HEK293 (cell line): Measurements from ENCODE around the gene CR1.
"Not testable (repeated sequence)": the region's sequence is repeated elsewhere in the genome, so short reads cannot be mapped to it uniquely, and the experiment has no call there.

Experiments
- CTCF ChIA-PET: fragments of 350-600 bp; formaldehyde crosslinking; extraction: SDS; loops from one replicate; lab custom pipeline; 2021; ENCODE audit warnings: antibody characterized with exemption; lab: Yijun Ruan, JAX
- POLR2A ChIA-PET: fragments of 300-600 bp; formaldehyde crosslinking; extraction: SDS; loops from one replicate; lab custom pipeline; 2020; ENCODE audit warnings: antibody characterized with exemption, inconsistent platforms; lab: Yijun Ruan, JAX
- H3K27ac ChIP-seq: fragments of 200-500 bp; sonication (Bioruptor generic); 2 replicates; pipeline ENCODE4 v1.5.1; 2014; ENCODE audit warnings: low read depth, low read length, control low read depth, inconsistent platforms; ENCODE audit errors: extremely low read depth
- H3K36me3 ChIP-seq, 2 experiments: fragments of 200-500 bp in 1 of 2; sonication (Bioruptor generic) in 1 of 2; 1 replicate in 1 of 2; 2 replicates in 1 of 2; pipeline ENCODE4 v1.5.1; 2014 to 2017; ENCODE audit warnings: inconsistent platforms in 2 of 2, low read length in 2 of 2; ENCODE audit not compliant: control insufficient read depth in 2 of 2, insufficient read depth in 1 of 2
- H3K4me1 ChIP-seq: fragments of 200-500 bp; sonication (Bioruptor generic); 2 replicates; pipeline ENCODE4 v1.5.1; 2014; ENCODE audit warnings: mild to moderate bottlenecking, low read length, inconsistent platforms; ENCODE audit not compliant: control insufficient read depth, insufficient read depth
- H3K4me3 ChIP-seq: 2 replicates; pipeline ENCODE4 v1.5.1; 2011; ENCODE audit warnings: low read depth, mild to moderate bottlenecking, control low read depth, low read length, moderate library complexity
- H3K9me3 ChIP-seq: fragments of 200-500 bp; sonication (Bioruptor generic); 2 replicates; pipeline ENCODE4 v1.5.1; 2014; ENCODE audit warnings: low read depth, low read length, inconsistent platforms; ENCODE audit not compliant: control insufficient read depth, insufficient read depth
- BCL11B ChIP-seq: fragments of 450-650 bp; formaldehyde crosslinking; IDR thresholded peaks from 2 replicates; pipeline ENCODE4 v1.5.1; 2016; ENCODE audit warnings: low read depth, missing biosample characterization, missing genetic modification characterization
- ZBTB20 ChIP-seq: fragments of 450-650 bp; formaldehyde crosslinking; IDR thresholded peaks from 2 replicates; pipeline ENCODE4 v1.5.1; 2016; ENCODE audit warnings: missing biosample characterization, missing genetic modification characterization
- ZNF155 ChIP-seq: fragments of 450-650 bp; formaldehyde crosslinking; IDR thresholded peaks from 2 replicates; pipeline ENCODE4 v1.5.1; 2016; ENCODE audit warnings: missing biosample characterization, missing genetic modification characterization
- ZNF248 ChIP-seq: fragments of 450-650 bp; formaldehyde crosslinking; IDR thresholded peaks from 2 replicates; pipeline ENCODE4 v1.5.1; 2017; ENCODE audit warnings: missing biosample characterization, missing genetic modification characterization
- ZNF488 ChIP-seq: fragments of 450-650 bp; formaldehyde crosslinking; IDR thresholded peaks from 2 replicates; pipeline ENCODE4 v1.5.1; 2016; ENCODE audit warnings: missing biosample characterization, missing genetic modification characterization
- ZNF654 ChIP-seq: fragments of 450-650 bp; formaldehyde crosslinking; IDR thresholded peaks from 2 replicates; pipeline ENCODE4 v1.5.1; 2016; ENCODE audit warnings: low read depth, missing biosample characterization, missing genetic modification characterization
- ZNF830 ChIP-seq: fragments of 450-650 bp; IDR thresholded peaks from 2 replicates; pipeline ENCODE4 v1.5.0; 2018; ENCODE audit warnings: missing biosample characterization, missing genetic modification characterization, low read depth, mild to moderate bottlenecking, moderate library complexity
- TF ChIP-seq, protein P1 (sequence below): fragments of 450-650 bp; formaldehyde crosslinking; IDR thresholded peaks from 2 replicates; pipeline ENCODE4 v1.5.1; 2016; ENCODE audit warnings: missing biosample characterization, missing genetic modification characterization
- TF ChIP-seq, protein P2 (sequence below): fragments of 450-650 bp; formaldehyde crosslinking; IDR thresholded peaks from 2 replicates; pipeline ENCODE4 v1.5.1; 2016; ENCODE audit warnings: missing biosample characterization, missing genetic modification characterization, borderline replicate concordance

The CR1 gene

DNA sequence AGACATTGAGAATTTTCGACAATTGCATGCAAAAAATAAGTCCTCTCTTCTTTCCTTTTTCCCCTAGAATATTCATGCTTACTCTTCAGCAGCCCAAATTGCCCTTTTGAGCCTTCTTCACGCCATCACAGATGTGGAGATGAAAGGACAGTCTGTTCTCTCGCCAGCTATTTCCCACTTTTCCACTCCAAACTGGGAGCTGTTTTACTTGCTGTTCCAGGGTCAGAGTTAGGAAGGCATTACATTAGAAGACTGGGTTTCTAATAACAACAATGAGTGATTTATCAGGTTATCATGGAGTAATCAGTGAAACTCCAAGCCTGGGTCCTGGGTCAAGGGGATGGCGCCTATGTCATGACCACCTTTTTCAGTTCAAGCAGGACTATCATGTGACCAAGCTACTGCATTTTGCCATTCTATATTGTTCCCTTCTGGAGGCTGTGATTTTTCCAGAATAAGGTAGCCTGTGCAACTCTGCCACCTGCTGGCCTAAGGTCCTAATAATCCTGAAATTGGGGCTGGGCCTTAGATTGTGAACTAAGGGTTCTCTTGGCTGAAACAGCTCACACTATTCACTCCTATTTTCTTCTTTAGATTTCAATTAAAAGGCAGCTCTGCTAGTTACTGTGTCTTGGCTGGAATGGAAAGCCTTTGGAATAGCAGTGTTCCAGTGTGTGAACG lies 50.9 kb downstream of the CR1 start:
- H3K4me1 ChIP-seq, H3K36me3 ChIP-seq, CTCF ChIA-PET, POLR2A ChIA-PET, H3K9me3 ChIP-seq, H3K4me3 ChIP-seq, H3K27ac ChIP-seq: not testable (repeated sequence)

DNA sequence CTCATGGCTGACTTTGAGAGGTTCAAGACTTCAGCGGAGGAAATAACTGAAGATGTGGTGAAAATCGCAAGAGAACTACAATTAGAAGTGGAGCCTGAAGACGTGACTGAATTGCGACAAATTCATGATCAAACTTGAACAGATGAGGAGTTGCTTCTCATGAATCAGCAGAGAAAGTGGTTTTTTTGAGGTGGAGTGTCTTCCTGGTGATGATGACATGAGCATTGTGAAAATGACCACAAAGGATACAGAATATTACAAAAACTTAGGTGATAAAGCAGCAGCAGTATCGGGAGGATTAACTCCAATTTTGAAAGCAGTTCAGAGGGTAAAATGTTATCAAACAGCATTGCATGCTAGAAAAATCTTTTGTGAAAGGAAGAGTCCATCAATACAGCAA lies 58.9 kb downstream of the CR1 start:
- POLR2A ChIA-PET, H3K36me3 ChIP-seq, H3K4me3 ChIP-seq, H3K27ac ChIP-seq, H3K9me3 ChIP-seq, H3K4me1 ChIP-seq, CTCF ChIA-PET: not testable (repeated sequence)

DNA sequence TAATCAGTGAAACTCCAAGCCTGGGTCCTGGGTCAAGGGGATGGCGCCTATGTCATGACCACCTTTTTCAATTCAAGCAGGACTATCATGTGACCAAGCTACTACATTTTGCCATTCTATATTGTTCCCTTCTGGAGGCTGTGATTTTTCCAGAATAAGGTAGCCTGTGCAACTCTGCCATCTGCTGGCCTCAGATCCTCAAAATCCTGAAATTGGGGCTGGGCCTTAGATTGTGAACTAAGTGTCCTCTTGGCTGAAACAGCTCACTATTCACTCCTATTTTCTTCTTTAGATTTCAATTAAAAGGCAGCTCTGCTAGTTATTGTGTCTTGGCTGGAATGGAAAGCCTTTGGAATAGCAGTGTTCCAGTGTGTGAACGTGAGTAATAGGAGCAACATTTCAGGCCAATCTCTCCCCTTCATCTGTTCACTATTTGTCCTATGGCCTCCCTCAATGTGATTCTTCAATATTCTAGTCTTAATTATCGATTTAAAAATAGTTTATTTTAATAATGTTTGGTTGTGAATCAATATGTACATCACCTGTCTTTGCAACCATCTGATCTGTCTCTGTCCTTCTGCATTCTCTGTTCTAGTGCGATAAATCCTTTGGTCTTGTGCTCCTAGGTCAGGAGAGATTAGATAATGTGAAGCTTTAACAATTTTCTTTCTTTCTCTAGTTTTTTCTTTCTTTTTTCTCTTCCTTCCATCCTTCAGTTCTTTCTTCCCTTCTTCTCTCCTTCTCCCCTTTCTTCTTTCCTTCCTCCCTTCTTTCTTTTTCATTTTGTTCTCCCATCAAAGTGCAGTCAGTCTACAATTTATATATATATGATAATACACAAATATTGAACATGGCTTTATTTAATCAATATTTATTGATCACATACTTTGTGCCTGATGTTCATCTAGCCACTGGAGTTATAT lies 69.8 kb downstream of the CR1 start:
- H3K27ac ChIP-seq = no peak overlapping the region
- H3K36me3 ChIP-seq = no peaks in the 10 kb centered on the region
- CTCF ChIA-PET = interaction anchor here (0.6 to 2.8 kb wide), 14 partner anchors 12 to 941 kb away, joined by 3 to 11 read pairs (median 3); no protein-coding TSS in a partner anchor
- no peak overlapping the region for H3K4me3 ChIP-seq
- no peak for TF ChIP-seq ZNF155 (tag by site-specific recombination)
- no peak for TF ChIP-seq ZBTB20
- TF ChIP-seq ZNF654 = peak; percentile 26
- TF ChIP-seq, protein P1, sequence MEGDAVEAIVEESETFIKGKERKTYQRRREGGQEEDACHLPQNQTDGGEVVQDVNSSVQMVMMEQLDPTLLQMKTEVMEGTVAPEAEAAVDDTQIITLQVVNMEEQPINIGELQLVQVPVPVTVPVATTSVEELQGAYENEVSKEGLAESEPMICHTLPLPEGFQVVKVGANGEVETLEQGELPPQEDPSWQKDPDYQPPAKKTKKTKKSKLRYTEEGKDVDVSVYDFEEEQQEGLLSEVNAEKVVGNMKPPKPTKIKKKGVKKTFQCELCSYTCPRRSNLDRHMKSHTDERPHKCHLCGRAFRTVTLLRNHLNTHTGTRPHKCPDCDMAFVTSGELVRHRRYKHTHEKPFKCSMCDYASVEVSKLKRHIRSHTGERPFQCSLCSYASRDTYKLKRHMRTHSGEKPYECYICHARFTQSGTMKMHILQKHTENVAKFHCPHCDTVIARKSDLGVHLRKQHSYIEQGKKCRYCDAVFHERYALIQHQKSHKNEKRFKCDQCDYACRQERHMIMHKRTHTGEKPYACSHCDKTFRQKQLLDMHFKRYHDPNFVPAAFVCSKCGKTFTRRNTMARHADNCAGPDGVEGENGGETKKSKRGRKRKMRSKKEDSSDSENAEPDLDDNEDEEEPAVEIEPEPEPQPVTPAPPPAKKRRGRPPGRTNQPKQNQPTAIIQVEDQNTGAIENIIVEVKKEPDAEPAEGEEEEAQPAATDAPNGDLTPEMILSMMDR = no peak
- no peak for TF ChIP-seq ZNF488 (tag by site-specific recombination)
- TF ChIP-seq BCL11B = no peak
- no peak for TF ChIP-seq ZNF248 (tag by site-specific recombination)
- TF ChIP-seq, protein P2, sequence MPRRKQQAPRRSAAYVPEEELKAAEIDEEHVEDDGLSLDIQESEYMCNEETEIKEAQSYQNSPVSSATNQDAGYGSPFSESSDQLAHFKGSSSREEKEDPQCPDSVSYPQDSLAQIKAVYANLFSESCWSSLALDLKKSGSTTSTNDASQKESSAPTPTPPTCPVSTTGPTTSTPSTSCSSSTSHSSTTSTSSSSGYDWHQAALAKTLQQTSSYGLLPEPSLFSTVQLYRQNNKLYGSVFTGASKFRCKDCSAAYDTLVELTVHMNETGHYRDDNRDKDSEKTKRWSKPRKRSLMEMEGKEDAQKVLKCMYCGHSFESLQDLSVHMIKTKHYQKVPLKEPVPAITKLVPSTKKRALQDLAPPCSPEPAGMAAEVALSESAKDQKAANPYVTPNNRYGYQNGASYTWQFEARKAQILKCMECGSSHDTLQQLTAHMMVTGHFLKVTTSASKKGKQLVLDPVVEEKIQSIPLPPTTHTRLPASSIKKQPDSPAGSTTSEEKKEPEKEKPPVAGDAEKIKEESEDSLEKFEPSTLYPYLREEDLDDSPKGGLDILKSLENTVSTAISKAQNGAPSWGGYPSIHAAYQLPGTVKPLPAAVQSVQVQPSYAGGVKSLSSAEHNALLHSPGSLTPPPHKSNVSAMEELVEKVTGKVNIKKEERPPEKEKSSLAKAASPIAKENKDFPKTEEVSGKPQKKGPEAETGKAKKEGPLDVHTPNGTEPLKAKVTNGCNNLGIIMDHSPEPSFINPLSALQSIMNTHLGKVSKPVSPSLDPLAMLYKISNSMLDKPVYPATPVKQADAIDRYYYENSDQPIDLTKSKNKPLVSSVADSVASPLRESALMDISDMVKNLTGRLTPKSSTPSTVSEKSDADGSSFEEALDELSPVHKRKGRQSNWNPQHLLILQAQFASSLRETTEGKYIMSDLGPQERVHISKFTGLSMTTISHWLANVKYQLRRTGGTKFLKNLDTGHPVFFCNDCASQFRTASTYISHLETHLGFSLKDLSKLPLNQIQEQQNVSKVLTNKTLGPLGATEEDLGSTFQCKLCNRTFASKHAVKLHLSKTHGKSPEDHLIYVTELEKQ (tag by site-specific recombination) = no peak
- TF ChIP-seq ZNF830 = no peak
- POLR2A ChIA-PET = no interaction called here
- H3K4me1 ChIP-seq = no peaks in the 10 kb centered on the region
- no peaks in the 10 kb centered on the region for H3K9me3 ChIP-seq

- H3K9me3 ChIP-seq, H3K4me1 ChIP-seq, POLR2A ChIA-PET, CTCF ChIA-PET, H3K27ac ChIP-seq, H3K36me3 ChIP-seq, H3K4me3 ChIP-seq: not testable (repeated sequence)
Measured at GRCh38 chr1:207571926-207572325, 76.0 kb downstream of the CR1 start.

GRCh38 chr1:207573074-207573473 lies 77.1 kb downstream of the CR1 start:
- H3K4me1 ChIP-seq, H3K4me3 ChIP-seq, POLR2A ChIA-PET, CTCF ChIA-PET, H3K27ac ChIP-seq, H3K9me3 ChIP-seq, H3K36me3 ChIP-seq: not testable (repeated sequence)

DNA sequence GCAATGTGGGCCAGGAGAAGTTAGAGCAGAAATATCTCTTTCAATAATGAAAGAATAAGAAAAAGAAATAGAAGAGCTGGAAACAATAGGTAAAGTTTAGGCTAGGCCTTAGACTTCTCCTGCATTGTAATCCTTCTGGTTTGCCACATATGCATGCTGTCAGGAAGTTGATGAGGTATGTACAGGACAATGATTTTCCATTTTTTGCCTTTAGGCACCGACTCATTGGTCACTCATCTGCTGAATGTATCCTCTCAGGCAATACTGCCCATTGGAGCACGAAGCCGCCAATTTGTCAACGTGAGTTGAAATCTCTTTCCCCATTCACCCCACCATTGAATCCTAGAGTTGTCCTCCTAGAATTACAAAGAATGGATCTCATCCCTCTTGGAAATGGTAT lies 79.4 kb downstream of the CR1 start:
- POLR2A ChIA-PET, H3K4me3 ChIP-seq, H3K9me3 ChIP-seq, H3K36me3 ChIP-seq, H3K4me1 ChIP-seq, H3K27ac ChIP-seq: not testable (repeated sequence)
- CTCF ChIA-PET = interaction anchor here (0.7 kb wide), 1 partner anchor 45 kb away, joined by 3 read pairs; no protein-coding TSS in a partner anchor
